K562 (cell line): ENCODE data around the gene FYB1. TPM values are rescaled to one million over a fixed set of nuclear protein-coding genes. Genes with fewer than 3 reads are reported as not detected.

Source experiments
- EP400 ChIP-seq: fragments of 450-650 bp; IDR thresholded peaks from 2 replicates; pipeline ENCODE4 v1.6.1; 2017; ENCODE audit warnings: antibody characterized with exemption, mild to moderate bottlenecking, moderate library complexity
- GTF2E2 ChIP-seq: fragments of 200-800 bp; sonication (Bioruptor generic); IDR thresholded peaks from 2 replicates; pipeline ENCODE4 v1.6.1; 2016; ENCODE audit warnings: missing genetic modification characterization, missing compliant biosample characterization
- HDAC3 ChIP-seq: fragments of 450-650 bp; IDR thresholded peaks from 2 replicates; pipeline ENCODE4 v1.6.1; 2018; ENCODE audit warnings: borderline replicate concordance, mild to moderate bottlenecking, moderate library complexity; ENCODE audit not compliant: partially characterized antibody
- KHSRP ChIP-seq: fragments of 450-650 bp; IDR thresholded peaks from 2 replicates; pipeline ENCODE4 v1.6.1; 2017
- LARP7 ChIP-seq: fragments of 450-650 bp; IDR thresholded peaks from 2 replicates; pipeline ENCODE4 v1.6.1; 2016
- NRF1 ChIP-seq, 2 experiments: fragments of 450-650 bp; IDR thresholded peaks in 1 of 2; conservative IDR thresholded peaks in 1 of 2; 2 replicates each; pipeline ENCODE4 v1.6.1; 2014; ENCODE audit warnings: mild to moderate bottlenecking in 2 of 2
- RFX7 ChIP-seq: fragments of 250-450 bp; sonication (Bioruptor Pico); IDR thresholded peaks from 2 replicates; pipeline ENCODE4 v1.5.1; 2021; ENCODE audit warnings: mild to moderate bottlenecking
- TFAM ChIP-seq: fragments of 250-450 bp; sonication (Bioruptor Pico); conservative IDR thresholded peaks from 2 replicates; pipeline ENCODE4 v1.5.0; 2021; ENCODE audit warnings: mild to moderate bottlenecking, moderate library complexity
- ZNF217 ChIP-seq: sonication (generic); formaldehyde crosslinking; IDR thresholded peaks from 2 replicates; pipeline ENCODE4 v1.8.0; 2022; ENCODE audit warnings: mild to moderate bottlenecking, missing genetic modification reagents
- ZNF589 ChIP-seq: fragments of 200-800 bp; sonication (Bioruptor generic); IDR thresholded peaks from 2 replicates; pipeline ENCODE4 v1.6.1; 2016; ENCODE audit warnings: low read depth, missing genetic modification characterization, missing compliant biosample characterization
- ZNF695 ChIP-seq: fragments of 450-650 bp; formaldehyde crosslinking; IDR thresholded peaks from 2 replicates; pipeline ENCODE4 v1.4.0; 2020; ENCODE audit warnings: mild to moderate bottlenecking, moderate library complexity
- ZNF79 ChIP-seq: fragments of 250-450 bp; sonication (Bioruptor Pico); IDR thresholded peaks from 2 replicates; pipeline ENCODE4 v1.4.0; 2020; ENCODE audit warnings: low read depth, mild to moderate bottlenecking, moderate library complexity
- polyA plus RNA-seq, 8 experiments: library from polyadenylated mRNA; depleted of rRNA in 4 of 8; stranded (reverse) in 5 of 8; unstranded in 3 of 8; fragments of >200 nt; fragmentation: Nextera tagmentation in 2 of 8; fragmentation: Illumina TruSeq in 1 of 8; extraction: Ambion mirVana in 2 of 8; extraction: Trizol in 1 of 8; gene quantifications; 2 replicates each; pipeline versions ENCODE4 v1.2.1 to v1.2.3, GENCODE V29; 2011 to 2014; ENCODE audit warnings: inconsistent platforms in 1 of 8, missing spikeins in 1 of 8
- total RNA-seq, 7 experiments: library from RNA; depleted of rRNA in 6 of 7; stranded (reverse); fragments of >200 nt in 6 of 7; fragmentation: Illumina TruSeq in 2 of 7; extraction: Trizol in 2 of 7; gene quantifications; 2 replicates each; pipeline versions ENCODE4 v1.2.1 to v1.2.3, GENCODE V29; 2011 to 2021; ENCODE audit warnings: low replicate concordance in 1 of 7
- TF ChIP-seq, protein P1 (sequence below): fragments of 250-450 bp; sonication (Bioruptor Pico); IDR thresholded peaks from 2 replicates; pipeline ENCODE4 v1.4.0; 2020
- TF ChIP-seq, protein P2 (sequence below): fragments of 250-450 bp; sonication (Bioruptor Pico); IDR thresholded peaks from 2 replicates; pipeline ENCODE4 v1.5.0; 2021
- TF ChIP-seq, protein P3 (sequence below): fragments of 250-450 bp; sonication (Bioruptor Pico); IDR thresholded peaks from 2 replicates; pipeline ENCODE4 v1.4.0; 2020; ENCODE audit warnings: mild to moderate bottlenecking, moderate library complexity
- TF ChIP-seq, protein P4 (sequence below): fragments of 250-450 bp; sonication (Bioruptor Pico); IDR thresholded peaks from 2 replicates; pipeline ENCODE4 v1.5.0; 2022; ENCODE audit warnings: mild to moderate bottlenecking
- TF ChIP-seq, protein P5 (sequence below): IDR thresholded peaks from 2 replicates; pipeline ENCODE4 v1.6.1; 2016; ENCODE audit warnings: missing genetic modification characterization, missing compliant biosample characterization

FYB1 gene
- total and polyA plus RNA-seq, 9 of the 15 experiments (the other 6 are each of a cell fraction or from before 2014, with no cell fraction given), result 4.7 to 31.5 (median 9.7) TPM

DNA sequence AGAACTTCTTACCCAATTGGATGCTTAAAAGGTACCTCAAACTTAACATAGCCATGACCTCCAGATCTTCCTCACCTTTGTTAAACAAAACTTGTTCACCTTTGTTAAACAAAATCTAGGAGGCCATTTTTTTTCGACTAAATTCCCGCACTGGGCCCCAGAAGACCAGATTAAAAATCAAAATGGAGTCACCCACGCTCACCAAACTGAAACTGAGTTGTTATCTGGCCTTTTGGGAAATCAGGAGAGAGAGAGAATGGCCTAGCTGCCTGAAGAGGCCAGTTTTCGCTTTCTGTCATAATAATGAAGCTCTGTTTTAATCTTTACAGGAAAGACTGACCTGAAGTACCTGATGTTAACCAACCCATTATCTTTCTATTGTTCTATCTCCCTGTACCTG lies 69.4 kb downstream of the FYB1 start (continued):
- no peak for TF ChIP-seq TFAM (CRISPR knock-in tag)
- TF ChIP-seq, protein P1, sequence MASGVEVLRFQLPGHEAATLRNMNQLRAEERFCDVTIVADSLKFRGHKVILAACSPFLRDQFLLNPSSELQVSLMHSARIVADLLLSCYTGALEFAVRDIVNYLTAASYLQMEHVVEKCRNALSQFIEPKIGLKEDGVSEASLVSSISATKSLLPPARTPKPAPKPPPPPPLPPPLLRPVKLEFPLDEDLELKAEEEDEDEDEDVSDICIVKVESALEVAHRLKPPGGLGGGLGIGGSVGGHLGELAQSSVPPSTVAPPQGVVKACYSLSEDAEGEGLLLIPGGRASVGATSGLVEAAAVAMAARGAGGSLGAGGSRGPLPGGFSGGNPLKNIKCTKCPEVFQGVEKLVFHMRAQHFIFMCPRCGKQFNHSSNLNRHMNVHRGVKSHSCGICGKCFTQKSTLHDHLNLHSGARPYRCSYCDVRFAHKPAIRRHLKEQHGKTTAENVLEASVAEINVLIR, result peak; percentile 58
- TF ChIP-seq, protein P2, sequence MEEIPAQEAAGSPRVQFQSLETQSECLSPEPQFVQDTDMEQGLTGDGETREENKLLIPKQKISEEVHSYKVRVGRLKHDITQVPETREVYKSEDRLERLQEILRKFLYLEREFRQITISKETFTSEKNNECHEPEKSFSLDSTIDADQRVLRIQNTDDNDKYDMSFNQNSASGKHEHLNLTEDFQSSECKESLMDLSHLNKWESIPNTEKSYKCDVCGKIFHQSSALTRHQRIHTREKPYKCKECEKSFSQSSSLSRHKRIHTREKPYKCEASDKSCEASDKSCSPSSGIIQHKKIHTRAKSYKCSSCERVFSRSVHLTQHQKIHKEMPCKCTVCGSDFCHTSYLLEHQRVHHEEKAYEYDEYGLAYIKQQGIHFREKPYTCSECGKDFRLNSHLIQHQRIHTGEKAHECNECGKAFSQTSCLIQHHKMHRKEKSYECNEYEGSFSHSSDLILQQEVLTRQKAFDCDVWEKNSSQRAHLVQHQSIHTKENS, result no peak
- peak; percentile 92 for TF ChIP-seq ZNF695 (CRISPR knock-in tag)
- TF ChIP-seq HDAC3, result no peak
- TF ChIP-seq, protein P3, sequence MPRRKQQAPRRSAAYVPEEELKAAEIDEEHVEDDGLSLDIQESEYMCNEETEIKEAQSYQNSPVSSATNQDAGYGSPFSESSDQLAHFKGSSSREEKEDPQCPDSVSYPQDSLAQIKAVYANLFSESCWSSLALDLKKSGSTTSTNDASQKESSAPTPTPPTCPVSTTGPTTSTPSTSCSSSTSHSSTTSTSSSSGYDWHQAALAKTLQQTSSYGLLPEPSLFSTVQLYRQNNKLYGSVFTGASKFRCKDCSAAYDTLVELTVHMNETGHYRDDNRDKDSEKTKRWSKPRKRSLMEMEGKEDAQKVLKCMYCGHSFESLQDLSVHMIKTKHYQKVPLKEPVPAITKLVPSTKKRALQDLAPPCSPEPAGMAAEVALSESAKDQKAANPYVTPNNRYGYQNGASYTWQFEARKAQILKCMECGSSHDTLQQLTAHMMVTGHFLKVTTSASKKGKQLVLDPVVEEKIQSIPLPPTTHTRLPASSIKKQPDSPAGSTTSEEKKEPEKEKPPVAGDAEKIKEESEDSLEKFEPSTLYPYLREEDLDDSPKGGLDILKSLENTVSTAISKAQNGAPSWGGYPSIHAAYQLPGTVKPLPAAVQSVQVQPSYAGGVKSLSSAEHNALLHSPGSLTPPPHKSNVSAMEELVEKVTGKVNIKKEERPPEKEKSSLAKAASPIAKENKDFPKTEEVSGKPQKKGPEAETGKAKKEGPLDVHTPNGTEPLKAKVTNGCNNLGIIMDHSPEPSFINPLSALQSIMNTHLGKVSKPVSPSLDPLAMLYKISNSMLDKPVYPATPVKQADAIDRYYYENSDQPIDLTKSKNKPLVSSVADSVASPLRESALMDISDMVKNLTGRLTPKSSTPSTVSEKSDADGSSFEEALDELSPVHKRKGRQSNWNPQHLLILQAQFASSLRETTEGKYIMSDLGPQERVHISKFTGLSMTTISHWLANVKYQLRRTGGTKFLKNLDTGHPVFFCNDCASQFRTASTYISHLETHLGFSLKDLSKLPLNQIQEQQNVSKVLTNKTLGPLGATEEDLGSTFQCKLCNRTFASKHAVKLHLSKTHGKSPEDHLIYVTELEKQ (CRISPR knock-in tag), result peak; percentile 91
- TF ChIP-seq ZNF589 (CRISPR knock-in tag), result peak; percentile 91
- no peak for TF ChIP-seq KHSRP
- TF ChIP-seq NRF1 (conservative IDR thresholded peaks at IDR 0.05 in 1 of 2, IDR thresholded peaks at IDR 0.05 in 1 of 2), result no peak
- peak; percentile 77 for TF ChIP-seq ZNF79
- TF ChIP-seq GTF2E2 (tag), result no peak
- peak; percentile 53; the same call in 1 of the 2 replicates for TF ChIP-seq RFX7 (CRISPR knock-in tag)
- TF ChIP-seq, protein P4, sequence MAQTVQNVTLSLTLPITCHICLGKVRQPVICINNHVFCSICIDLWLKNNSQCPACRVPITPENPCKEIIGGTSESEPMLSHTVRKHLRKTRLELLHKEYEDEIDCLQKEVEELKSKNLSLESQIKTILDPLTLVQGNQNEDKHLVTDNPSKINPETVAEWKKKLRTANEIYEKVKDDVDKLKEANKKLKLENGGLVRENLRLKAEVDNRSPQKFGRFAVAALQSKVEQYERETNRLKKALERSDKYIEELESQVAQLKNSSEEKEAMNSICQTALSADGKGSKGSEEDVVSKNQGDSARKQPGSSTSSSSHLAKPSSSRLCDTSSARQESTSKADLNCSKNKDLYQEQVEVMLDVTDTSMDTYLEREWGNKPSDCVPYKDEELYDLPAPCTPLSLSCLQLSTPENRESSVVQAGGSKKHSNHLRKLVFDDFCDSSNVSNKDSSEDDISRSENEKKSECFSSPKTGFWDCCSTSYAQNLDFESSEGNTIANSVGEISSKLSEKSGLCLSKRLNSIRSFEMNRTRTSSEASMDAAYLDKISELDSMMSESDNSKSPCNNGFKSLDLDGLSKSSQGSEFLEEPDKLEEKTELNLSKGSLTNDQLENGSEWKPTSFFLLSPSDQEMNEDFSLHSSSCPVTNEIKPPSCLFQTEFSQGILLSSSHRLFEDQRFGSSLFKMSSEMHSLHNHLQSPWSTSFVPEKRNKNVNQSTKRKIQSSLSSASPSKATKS (CRISPR knock-in tag), result 0 out of 2 replicates have a peak, but pooled peaks have one; percentile 36
- no peak for TF ChIP-seq ZNF217 (CRISPR knock-in tag)
- no peak for TF ChIP-seq EP400
- no peak for TF ChIP-seq LARP7
- TF ChIP-seq, protein P5, sequence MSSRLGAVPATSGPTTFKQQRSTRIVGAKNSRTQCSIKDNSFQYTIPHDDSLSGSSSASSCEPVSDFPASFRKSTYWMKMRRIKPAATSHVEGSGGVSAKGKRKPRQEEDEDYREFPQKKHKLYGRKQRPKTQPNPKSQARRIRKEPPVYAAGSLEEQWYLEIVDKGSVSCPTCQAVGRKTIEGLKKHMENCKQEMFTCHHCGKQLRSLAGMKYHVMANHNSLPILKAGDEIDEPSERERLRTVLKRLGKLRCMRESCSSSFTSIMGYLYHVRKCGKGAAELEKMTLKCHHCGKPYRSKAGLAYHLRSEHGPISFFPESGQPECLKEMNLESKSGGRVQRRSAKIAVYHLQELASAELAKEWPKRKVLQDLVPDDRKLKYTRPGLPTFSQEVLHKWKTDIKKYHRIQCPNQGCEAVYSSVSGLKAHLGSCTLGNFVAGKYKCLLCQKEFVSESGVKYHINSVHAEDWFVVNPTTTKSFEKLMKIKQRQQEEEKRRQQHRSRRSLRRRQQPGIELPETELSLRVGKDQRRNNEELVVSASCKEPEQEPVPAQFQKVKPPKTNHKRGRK (tag), result no peak
